ENCODE measurements around the gene ANP32A.

GRCh38 chr15:68846851-68847439 lies 26.2 kb upstream of the ANP32A start:
- TF ChIP-seq, protein P1, sequence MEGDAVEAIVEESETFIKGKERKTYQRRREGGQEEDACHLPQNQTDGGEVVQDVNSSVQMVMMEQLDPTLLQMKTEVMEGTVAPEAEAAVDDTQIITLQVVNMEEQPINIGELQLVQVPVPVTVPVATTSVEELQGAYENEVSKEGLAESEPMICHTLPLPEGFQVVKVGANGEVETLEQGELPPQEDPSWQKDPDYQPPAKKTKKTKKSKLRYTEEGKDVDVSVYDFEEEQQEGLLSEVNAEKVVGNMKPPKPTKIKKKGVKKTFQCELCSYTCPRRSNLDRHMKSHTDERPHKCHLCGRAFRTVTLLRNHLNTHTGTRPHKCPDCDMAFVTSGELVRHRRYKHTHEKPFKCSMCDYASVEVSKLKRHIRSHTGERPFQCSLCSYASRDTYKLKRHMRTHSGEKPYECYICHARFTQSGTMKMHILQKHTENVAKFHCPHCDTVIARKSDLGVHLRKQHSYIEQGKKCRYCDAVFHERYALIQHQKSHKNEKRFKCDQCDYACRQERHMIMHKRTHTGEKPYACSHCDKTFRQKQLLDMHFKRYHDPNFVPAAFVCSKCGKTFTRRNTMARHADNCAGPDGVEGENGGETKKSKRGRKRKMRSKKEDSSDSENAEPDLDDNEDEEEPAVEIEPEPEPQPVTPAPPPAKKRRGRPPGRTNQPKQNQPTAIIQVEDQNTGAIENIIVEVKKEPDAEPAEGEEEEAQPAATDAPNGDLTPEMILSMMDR (IDR thresholded peaks at IDR 0.05), result no peak
- no peak for TF ChIP-seq POLR2A (IDR thresholded peaks at IDR 0.05)
